ENCODE measurements around the gene CLDN20.

- no peak for TF ChIP-seq TARDBP (IDR thresholded peaks at IDR 0.05)
- TF ChIP-seq NFRKB (IDR thresholded peaks at IDR 0.05) = no peak
- no peak for TF ChIP-seq LEF1 (IDR thresholded peaks at IDR 0.05; ENCODE audit: borderline replicate concordance)
- TF ChIP-seq FOXA1 (IDR thresholded peaks at IDR 0.05) = no peak
- no peak for TF ChIP-seq PKNOX1 (IDR thresholded peaks at IDR 0.05)
- no peak for TF ChIP-seq BHLHE40 (IDR thresholded peaks at IDR 0.05; ENCODE audit: borderline replicate concordance)
- TF ChIP-seq FOXK2 (IDR thresholded peaks at IDR 0.05) = no peak
- no peak for TF ChIP-seq FOXM1 (IDR thresholded peaks at IDR 0.05; ENCODE audit: borderline replicate concordance)
- no peak for TF ChIP-seq SUZ12 (IDR thresholded peaks at IDR 0.05)
- no peak for TF ChIP-seq ZNF384 (IDR thresholded peaks at IDR 0.05)
- no peak for TF ChIP-seq SP1 (IDR thresholded peaks at IDR 0.05)
- no peak for TF ChIP-seq ARNT (IDR thresholded peaks at IDR 0.05)
Observed at GRCh38 chr6:155273431-155273830, 9.6 kb downstream of the CLDN20 start.

All from HEK293T (cell line).